Hepatocyte (in vitro differentiated cells): ENCODE measurements around the gene HERC5.

Experiments
- CTCF ChIP-seq: fragments of 200-600 bp; sonication (generic); IDR thresholded peaks from 2 replicates; pipeline ENCODE4 v1.5.1; 2016; ENCODE audit warnings: antibody characterized with exemption, mild to moderate bottlenecking; ENCODE audit not compliant: poor library complexity
- EZH2 ChIP-seq: fragments of 200-600 bp; sonication (generic); IDR thresholded peaks from 2 replicates; pipeline ENCODE4 v1.6.1; 2016; ENCODE audit warnings: antibody characterized with exemption, mild to moderate bottlenecking, borderline replicate concordance
- EZH2phosphoT487 ChIP-seq: fragments of 200-600 bp; sonication (generic); IDR thresholded peaks from one replicate; pipeline ENCODE4 v1.6.1; 2018; ENCODE audit warnings: antibody characterized with exemption, mild to moderate bottlenecking, low read depth, moderate library complexity; ENCODE audit not compliant: unreplicated experiment, severe bottlenecking

GRCh38 chr4:88418411-88418810 lies 38.5 kb upstream of the HERC5 start:
- TF ChIP-seq CTCF (no peak), EZH2phosphoT487 (no peak), EZH2 (no peak)
